SK-N-SH (cell line): ENCODE data around the gene SLC14A1. TPM values are rescaled to one million over a fixed set of nuclear protein-coding genes. Genes with fewer than 3 reads are reported as not detected.

Experiments
- CTCF ChIA-PET: fragments of 300-600, 350-600 bp; formaldehyde crosslinking; extraction: SDS; loops from one replicate; lab custom pipeline; 2021; lab: Yijun Ruan, JAX
- POLR2A ChIA-PET: fragments of 350-600 bp; sonication (Branson Sonifier 250); formaldehyde crosslinking; extraction: SDS; loops from one replicate; lab custom pipeline; 2020; ENCODE audit warnings: antibody characterized with exemption, inconsistent platforms; lab: Yijun Ruan, JAX
- DNase-seq: peaks from one replicate; pipeline ENCODE4 v3.0.0; 2012
- H2AFZ ChIP-seq: fragments of 200-600 bp; sonication (generic); 2 replicates; pipeline ENCODE4 v1.8.1; 2016; ENCODE audit warnings: antibody characterized with exemption, mild to moderate bottlenecking, low read depth
- H3F3A ChIP-seq: fragments of 200-600 bp; sonication (generic); replicated peaks from 2 replicates; pipeline ENCODE3; 2016; ENCODE audit warnings: antibody characterized with exemption, mild to moderate bottlenecking; ENCODE audit not compliant: insufficient read depth
- H3K27ac ChIP-seq, 2 experiments: fragments of 200-500 bp in 1 of 2; fragments of 200-600 bp in 1 of 2; sonication (Bioruptor generic) in 1 of 2; sonication (generic), shearing (Covaris generic) in 1 of 2; 2 replicates each; pipeline versions ENCODE4 v1.5.1 to v1.6.1; 2014 to 2016; ENCODE audit warnings: low read depth in 2 of 2, inconsistent platforms in 1 of 2, low read length in 1 of 2, mild to moderate bottlenecking in 1 of 2, mixed read lengths in 1 of 2
- H3K27me3 ChIP-seq: fragments of 200-600 bp; sonication (generic), shearing (Covaris generic); 2 replicates; pipeline ENCODE4 v1.6.1; 2016; ENCODE audit warnings: mixed run types; ENCODE audit not compliant: insufficient read depth
- H3K36me3 ChIP-seq, 2 experiments: fragments of 200-500 bp in 1 of 2; fragments of 200-600 bp in 1 of 2; sonication (Bioruptor generic) in 1 of 2; sonication (generic) in 1 of 2; replicated peaks in 1 of 2; 2 replicates each; pipeline versions ENCODE3 to v1.5.1; 2014 to 2016; ENCODE audit warnings: low read length in 1 of 2, mild to moderate bottlenecking in 1 of 2; ENCODE audit not compliant: insufficient read depth in 2 of 2, control insufficient read depth in 1 of 2
- H3K4me1 ChIP-seq, 2 experiments: fragments of 200-500 bp in 1 of 2; fragments of 200-600 bp in 1 of 2; sonication (Bioruptor generic) in 1 of 2; sonication (generic), shearing (Covaris generic) in 1 of 2; 2 replicates each; pipeline versions ENCODE4 v1.5.1 to v1.6.1; 2014 to 2016; ENCODE audit warnings: low read depth in 1 of 2, low read length in 1 of 2, mixed run types in 1 of 2; ENCODE audit not compliant: insufficient read depth in 2 of 2, control insufficient read depth in 1 of 2
- H3K4me2 ChIP-seq: fragments of 200-600 bp; sonication (generic), shearing (Covaris generic); 2 replicates; pipeline ENCODE4 v1.6.1; 2017; ENCODE audit warnings: mixed run types
- H3K4me3 ChIP-seq, 2 experiments: fragments of 200-500 bp in 1 of 2; fragments of 200-600 bp in 1 of 2; sonication (Bioruptor generic) in 1 of 2; sonication (generic), shearing (Covaris generic) in 1 of 2; 2 replicates each; pipeline versions ENCODE4 v1.5.1 to v1.8.1; 2014 to 2016; ENCODE audit warnings: low read depth in 2 of 2, inconsistent platforms in 1 of 2, low read length in 1 of 2, mild to moderate bottlenecking in 1 of 2, mixed read lengths in 1 of 2, moderate library complexity in 1 of 2
- H3K79me2 ChIP-seq: fragments of 200-600 bp; sonication (generic); 2 replicates; pipeline ENCODE4 v1.8.1; 2017; ENCODE audit warnings: mild to moderate bottlenecking; ENCODE audit not compliant: insufficient read depth
- H3K9ac ChIP-seq: fragments of 200-600 bp; sonication (generic); 2 replicates; pipeline ENCODE4 v1.6.1; 2017; ENCODE audit warnings: mixed run types
- H3K9me2 ChIP-seq: fragments of 200-600 bp; sonication (generic); 2 replicates; pipeline ENCODE4 v1.6.1; 2017; ENCODE audit warnings: mixed run types
- H3K9me3 ChIP-seq: fragments of 200-600 bp; sonication (generic); 2 replicates; pipeline ENCODE4 v1.6.1; 2017; ENCODE audit warnings: mixed run types, mild to moderate bottlenecking, moderate library complexity
- H4K20me1 ChIP-seq: fragments of 200-600 bp; sonication (generic); 2 replicates; pipeline ENCODE4 v1.6.1; 2017; ENCODE audit warnings: mild to moderate bottlenecking, mixed run types; ENCODE audit not compliant: insufficient read depth
- CHD2 ChIP-seq: fragments of 150-350 bp; IDR thresholded peaks from 2 replicates; pipeline ENCODE4 v1.6.1; 2018; ENCODE audit warnings: low read length; ENCODE audit not compliant: partially characterized antibody
- CTCF ChIP-seq: fragments of 200-600 bp; sonication (generic); IDR thresholded peaks from 2 replicates; pipeline ENCODE4 v1.6.1; 2017; ENCODE audit warnings: antibody characterized with exemption, mild to moderate bottlenecking, moderate library complexity
- EP300 ChIP-seq, 2 experiments: IDR thresholded peaks; 2 replicates each; pipeline versions ENCODE4 v1.4.0 to v1.6.1; 2012; ENCODE audit warnings: borderline replicate concordance in 1 of 2, low read depth in 1 of 2, low read length in 1 of 2
- EZH2phosphoT487 ChIP-seq: fragments of 200-600 bp; sonication (generic); IDR thresholded peaks from 2 replicates; pipeline ENCODE4 v1.6.1; 2017; ENCODE audit warnings: low read depth, mixed run types, mild to moderate bottlenecking, antibody characterized with exemption, moderate library complexity, borderline replicate concordance
- FOSL2 ChIP-seq: IDR thresholded peaks from 2 replicates; pipeline ENCODE4 v1.4.0; 2012; ENCODE audit warnings: low read depth, mild to moderate bottlenecking, moderate library complexity, borderline replicate concordance
- FOXJ3 ChIP-seq: sonication (generic); formaldehyde crosslinking; IDR thresholded peaks from 2 replicates; pipeline ENCODE4 v1.5.1; 2020; ENCODE audit warnings: mild to moderate bottlenecking, missing genetic modification reagents
- FOXM1 ChIP-seq: IDR thresholded peaks from 2 replicates; pipeline ENCODE4 v1.4.0; 2012; ENCODE audit warnings: low read depth, mild to moderate bottlenecking
- MAX ChIP-seq: IDR thresholded peaks from 2 replicates; pipeline ENCODE4 v1.4.0; 2012; ENCODE audit warnings: low read depth
- MXI1 ChIP-seq: IDR thresholded peaks from 2 replicates; pipeline ENCODE4 v1.6.1; 2012; ENCODE audit warnings: mild to moderate bottlenecking, low read depth, low read length, improper control_type of control experiment
- NRF1 ChIP-seq: IDR thresholded peaks from 2 replicates; pipeline ENCODE4 v1.6.1; 2012; ENCODE audit warnings: low read depth, mild to moderate bottlenecking, low read length
- RAD21 ChIP-seq: IDR thresholded peaks from 2 replicates; pipeline ENCODE4 v1.6.1; 2012; ENCODE audit warnings: mild to moderate bottlenecking, low read length
- RCOR1 ChIP-seq: fragments of 150-350 bp; IDR thresholded peaks from 2 replicates; pipeline ENCODE4 v1.6.1; 2017; ENCODE audit warnings: antibody characterized with exemption, low read length
- RFX5 ChIP-seq: IDR thresholded peaks from 2 replicates; pipeline ENCODE4 v1.6.1; 2012; ENCODE audit warnings: mild to moderate bottlenecking, improper control_type of control experiment, low read length
- RXRA ChIP-seq: IDR thresholded peaks from 2 replicates; pipeline ENCODE4 v1.4.0; 2012; ENCODE audit warnings: low read depth, mild to moderate bottlenecking, borderline replicate concordance
- SMC3 ChIP-seq: IDR thresholded peaks from 2 replicates; pipeline ENCODE4 v1.6.1; 2012; ENCODE audit warnings: low read depth, low read length, improper control_type of control experiment
- TAF1 ChIP-seq: IDR thresholded peaks from 2 replicates; pipeline ENCODE4 v1.6.1; 2012; ENCODE audit warnings: low read depth, mild to moderate bottlenecking, low read length, moderate library complexity, borderline replicate concordance
- ZBTB33 ChIP-seq: IDR thresholded peaks from 2 replicates; pipeline ENCODE4 v1.4.0; 2012; ENCODE audit warnings: low read depth, borderline replicate concordance
- WGBS: methylation state at CpG from one replicate; pipeline ENCODE4 v1.1.6; 2017; ENCODE audit warnings: low lambda C conversion rate; 5-methylcytosine and 5-hydroxymethylcytosine counted together
- polyA plus RNA-seq, 3 experiments: library from polyadenylated mRNA; depleted of rRNA; stranded (reverse); fragments of >200 nt; gene quantifications; 2 replicates each; pipeline ENCODE4 v1.2.3, GENCODE V29; 2012
- TF ChIP-seq, protein P1 (sequence below): IDR thresholded peaks from 2 replicates; pipeline ENCODE4; 2012

SLC14A1 gene
- polyA plus RNA-seq, 1 of the 3 experiments (the other 2 are of a cell fraction), result 2.4 TPM

DNA sequence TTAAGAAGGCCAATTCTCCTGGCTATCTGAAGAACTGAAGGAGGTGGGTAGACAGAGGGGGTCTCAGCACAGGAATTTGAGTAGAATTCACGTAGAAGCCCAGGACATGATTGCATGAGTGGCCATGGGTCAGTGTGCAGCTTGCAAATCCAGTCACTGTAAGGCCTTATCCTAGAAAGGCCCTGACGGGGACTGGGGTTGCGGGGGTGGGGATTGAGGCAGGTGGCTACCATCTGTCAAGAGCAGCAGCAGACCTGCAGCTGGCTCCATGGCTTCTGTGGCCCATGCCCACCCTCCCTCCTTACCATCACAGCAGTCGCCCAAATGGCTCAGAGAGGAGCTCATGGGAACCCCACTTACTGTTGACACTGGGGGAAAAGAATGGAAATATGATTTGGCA, 34.6 kb upstream of the SLC14A1 start:
- H3K9me3 ChIP-seq, result 0 out of 2 replicates have a peak, but pooled peaks cover 4% of the 10 kb centered on the region
- H3K36me3 ChIP-seq, result no peaks in the 10 kb centered on the region
- TF ChIP-seq FOXJ3 (CRISPR knock-in tag), result no peak
- TF ChIP-seq EZH2phosphoT487, result no peak
- TF ChIP-seq MAX, result no peak
- no peak for TF ChIP-seq MXI1
- no peak for TF ChIP-seq RXRA
- TF ChIP-seq TAF1, result no peak
- TF ChIP-seq ZBTB33, result no peak
- TF ChIP-seq NRF1, result no peak
- TF ChIP-seq, protein P1, sequence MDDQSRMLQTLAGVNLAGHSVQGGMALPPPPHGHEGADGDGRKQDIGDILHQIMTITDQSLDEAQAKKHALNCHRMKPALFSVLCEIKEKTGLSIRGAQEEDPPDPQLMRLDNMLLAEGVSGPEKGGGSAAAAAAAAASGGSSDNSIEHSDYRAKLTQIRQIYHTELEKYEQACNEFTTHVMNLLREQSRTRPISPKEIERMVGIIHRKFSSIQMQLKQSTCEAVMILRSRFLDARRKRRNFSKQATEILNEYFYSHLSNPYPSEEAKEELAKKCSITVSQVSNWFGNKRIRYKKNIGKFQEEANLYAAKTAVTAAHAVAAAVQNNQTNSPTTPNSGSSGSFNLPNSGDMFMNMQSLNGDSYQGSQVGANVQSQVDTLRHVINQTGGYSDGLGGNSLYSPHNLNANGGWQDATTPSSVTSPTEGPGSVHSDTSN, result no peak
- no peak for TF ChIP-seq RAD21
- TF ChIP-seq CHD2, result no peak
- no peak for TF ChIP-seq FOSL2
- no peak for TF ChIP-seq SMC3
- TF ChIP-seq RCOR1, result no peak
- no peak for TF ChIP-seq CTCF
- TF ChIP-seq RFX5, result no peak
- no peak for TF ChIP-seq FOXM1
- no peak for TF ChIP-seq EP300 (IDR thresholded peaks at IDR 0.05; ENCODE audit: borderline replicate concordance in 1 of 2, low read depth in 1 of 2, low read length in 1 of 2)
- TF ChIP-seq, all 33 proteins: peak for 0
- Histone ChIP-seq H4K20me1 (no peaks in the 10 kb centered on the region), H3K9ac (no peak overlapping the region), H3K4me2 (no peak overlapping the region), H3F3A (no peaks in the 10 kb centered on the region), H2AFZ (no peak overlapping the region), H3K9me2 (no peaks in the 10 kb centered on the region), H3K27ac (no peak overlapping the region), H3K27me3 (no peaks in the 10 kb centered on the region), H3K79me2 (no peaks in the 10 kb centered on the region), H3K4me3 (no peak overlapping the region), H3K4me1 (peaks cover 0 to under 1% of the 10 kb centered on the region in 2 experiments; a peak in 1 of 4 replicates)
- ChIA-PET POLR2A (no interaction called here), CTCF (interaction anchor here (0.9 to 8.4 kb wide), 9 partner anchors 24 to 384 kb away, joined by 3 to 58 read pairs (median 6); no protein-coding TSS in a partner anchor)
- 78% methylated on average over 4 of the region's 4 CpGs for WGBS
- DNase-seq, result no peak
